ENCODE data around the gene ALG12.

The ALG12 gene

DNA sequence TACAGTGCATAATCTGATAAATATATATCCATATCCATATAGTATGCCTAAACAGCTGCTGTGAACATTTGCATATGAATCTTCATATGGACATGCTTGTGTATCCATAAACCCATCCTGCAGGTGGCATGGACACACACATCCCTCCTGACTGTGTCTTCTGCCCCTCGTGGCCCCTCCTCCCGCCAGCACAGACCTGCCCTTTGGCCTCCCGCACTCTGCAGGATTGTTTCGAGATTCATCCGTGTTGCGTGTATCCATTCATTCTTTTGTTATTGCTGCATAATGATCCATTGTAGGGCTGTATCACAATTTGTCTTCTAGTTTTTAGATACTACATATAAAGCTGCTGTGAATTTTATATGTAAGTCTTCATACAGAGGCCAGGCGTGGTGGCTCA, 40.6 kb downstream of the ALG12 start:
- in situ Hi-C loops (cut with MboI; ENCODE audit: low sequenced_read_pairs): no loop called here

DNA sequence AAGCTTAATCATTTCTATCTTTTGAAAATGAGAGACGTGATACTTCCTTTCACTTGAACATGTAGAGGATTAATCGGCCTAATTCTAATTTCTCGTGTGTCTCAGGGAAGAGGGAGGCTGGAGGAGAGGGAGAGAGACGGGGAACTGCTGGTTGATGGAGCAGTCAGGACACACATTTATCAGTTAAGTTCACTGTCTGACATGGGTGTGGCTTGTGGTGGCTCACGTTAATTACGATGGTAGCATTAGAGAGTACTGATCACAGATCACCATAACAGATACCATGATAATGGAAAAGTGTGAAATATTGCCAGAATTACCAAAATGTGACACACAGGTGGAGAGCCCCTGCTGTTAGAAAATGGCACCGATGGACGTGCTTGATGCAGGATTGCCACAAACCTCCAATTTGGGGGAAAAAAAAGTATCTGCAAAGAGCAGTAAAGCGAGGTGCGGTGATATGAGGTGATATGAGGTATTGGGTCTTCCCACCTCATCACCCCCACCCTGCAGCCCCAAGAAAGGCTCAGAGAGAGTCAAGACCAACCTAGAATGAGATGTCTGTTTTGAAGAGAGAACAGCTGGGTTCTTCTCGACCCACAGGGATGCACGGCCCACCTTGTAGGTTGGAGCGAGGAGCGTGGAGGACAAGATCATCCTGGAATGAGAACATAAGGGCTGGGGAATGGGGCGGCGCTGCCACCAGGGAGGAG, 44.9 kb downstream of the ALG12 start:
- in situ Hi-C loops (cut with MboI; ENCODE audit: low sequenced_read_pairs): no loop called here

DNA sequence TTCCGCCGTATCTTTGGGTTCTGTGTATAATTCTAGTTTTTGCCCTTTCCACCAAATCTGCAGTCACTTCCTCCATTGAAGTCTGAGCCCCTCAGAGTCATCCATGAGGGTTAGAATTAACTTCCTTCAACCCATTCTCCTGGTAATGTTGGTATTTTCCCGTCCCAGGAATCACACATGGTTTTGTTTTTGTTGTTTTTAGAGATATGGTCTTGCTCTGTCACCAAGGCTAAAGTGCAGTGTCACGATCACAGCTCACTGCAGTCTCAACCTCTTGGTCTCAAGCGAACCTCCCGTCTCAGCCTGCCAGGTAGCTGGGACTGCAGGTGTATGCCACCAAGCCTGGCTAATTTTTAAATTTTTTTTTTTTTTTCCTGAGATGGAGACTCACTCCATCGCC, 45.9 kb downstream of the ALG12 start:
- in situ Hi-C loops (cut with MboI; ENCODE audit: low sequenced_read_pairs): no loop called here

DNA sequence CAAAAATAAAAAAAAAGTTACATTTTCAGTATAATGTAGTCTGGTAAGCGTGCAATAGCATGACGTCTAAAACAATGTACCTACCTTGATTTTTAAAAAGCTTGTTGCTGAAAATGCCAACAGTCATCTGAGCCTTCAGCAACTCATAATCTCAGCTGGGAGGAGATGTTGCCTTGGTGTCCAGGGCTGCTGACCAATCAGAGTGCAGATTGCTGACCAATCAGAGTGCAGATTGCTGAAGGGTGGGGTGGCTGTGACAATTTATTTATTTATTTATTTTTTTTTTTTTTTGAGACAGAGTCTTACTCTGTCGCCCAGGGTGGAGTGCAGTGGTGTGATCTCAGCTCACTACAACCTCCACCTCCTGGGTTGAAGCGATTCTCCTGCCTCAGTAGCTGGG, 46.8 kb downstream of the ALG12 start:
- in situ Hi-C loops (cut with MboI; ENCODE audit: low sequenced_read_pairs): no loop called here

DNA sequence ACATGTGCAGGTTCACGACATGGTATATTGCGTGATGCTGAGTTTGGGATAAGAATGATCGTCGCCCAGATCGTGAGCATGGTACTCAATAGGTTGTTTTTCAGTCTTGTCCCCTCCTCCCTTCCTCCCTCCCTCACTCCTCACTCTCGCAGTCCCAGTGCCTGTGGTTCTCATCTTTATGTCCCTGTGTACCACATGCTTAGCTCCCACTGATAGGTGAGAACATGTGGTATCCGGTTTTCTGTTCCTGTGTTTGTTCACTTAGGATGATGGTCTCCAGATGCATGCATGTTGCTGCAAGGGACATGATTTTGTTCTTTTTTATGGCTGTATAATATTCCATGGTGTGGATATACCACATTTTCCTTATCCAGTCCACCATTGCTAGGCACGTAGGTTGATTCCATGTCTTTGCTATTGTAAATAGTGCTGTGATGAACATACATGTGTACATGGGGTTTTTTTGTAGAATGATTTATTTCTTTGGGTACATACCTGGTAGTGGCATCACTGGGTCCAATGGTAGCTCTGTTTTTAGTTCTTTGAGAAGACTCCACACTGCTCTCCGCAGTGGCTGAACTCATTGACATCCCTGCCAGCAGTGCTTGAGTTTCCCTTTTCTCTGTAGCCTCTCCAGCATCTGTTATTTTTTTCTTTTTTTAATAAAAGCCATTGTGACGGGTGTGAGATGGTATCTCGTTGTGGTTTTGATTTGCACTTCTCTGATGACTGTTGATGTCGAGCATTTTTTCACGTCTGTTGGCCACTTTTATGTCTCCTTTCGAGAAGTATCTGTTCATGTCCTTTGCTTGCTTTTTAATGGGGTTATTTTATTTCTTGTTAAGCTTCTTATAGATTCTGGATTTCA, 48.2 kb downstream of the ALG12 start:
- in situ Hi-C loops (cut with MboI; ENCODE audit: low sequenced_read_pairs): no loop called here

DNA sequence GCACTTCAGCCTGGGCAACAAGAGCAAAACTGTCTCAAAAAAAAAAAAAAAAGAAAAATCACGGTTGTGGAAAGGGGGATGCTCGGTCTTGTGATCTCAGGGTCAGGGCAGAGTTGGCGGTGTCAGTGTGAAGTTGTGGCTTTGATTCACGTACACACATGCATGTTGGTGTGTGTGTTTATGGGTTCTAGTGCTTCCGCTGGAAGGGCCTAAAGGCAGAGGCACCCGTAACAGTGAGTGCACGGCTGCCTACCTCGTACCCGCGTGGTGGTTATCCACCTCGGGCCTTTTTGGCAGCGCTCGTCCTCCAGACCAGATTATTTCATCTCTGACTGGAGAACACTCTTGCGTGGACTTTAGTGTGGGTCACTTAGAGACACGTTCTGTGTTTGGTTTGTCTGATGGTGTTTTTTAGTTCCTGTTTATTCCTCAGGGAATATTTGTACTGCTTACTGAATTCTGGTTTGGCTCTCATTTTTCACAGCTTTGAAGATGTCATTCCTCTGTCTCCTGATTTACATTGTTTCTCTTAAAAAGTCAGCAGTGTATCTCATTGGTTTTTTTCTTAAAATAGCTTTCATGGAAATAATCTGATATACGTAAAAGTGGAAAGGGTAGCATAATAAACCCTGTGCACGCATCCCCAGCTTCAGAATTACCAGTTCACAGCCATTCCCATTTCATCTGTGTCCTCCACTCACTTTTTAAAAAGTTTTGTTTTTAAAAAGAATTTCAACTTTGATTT, 49.0 kb downstream of the ALG12 start:
- in situ Hi-C loops (cut with MboI; ENCODE audit: low sequenced_read_pairs): no loop called here

DNA sequence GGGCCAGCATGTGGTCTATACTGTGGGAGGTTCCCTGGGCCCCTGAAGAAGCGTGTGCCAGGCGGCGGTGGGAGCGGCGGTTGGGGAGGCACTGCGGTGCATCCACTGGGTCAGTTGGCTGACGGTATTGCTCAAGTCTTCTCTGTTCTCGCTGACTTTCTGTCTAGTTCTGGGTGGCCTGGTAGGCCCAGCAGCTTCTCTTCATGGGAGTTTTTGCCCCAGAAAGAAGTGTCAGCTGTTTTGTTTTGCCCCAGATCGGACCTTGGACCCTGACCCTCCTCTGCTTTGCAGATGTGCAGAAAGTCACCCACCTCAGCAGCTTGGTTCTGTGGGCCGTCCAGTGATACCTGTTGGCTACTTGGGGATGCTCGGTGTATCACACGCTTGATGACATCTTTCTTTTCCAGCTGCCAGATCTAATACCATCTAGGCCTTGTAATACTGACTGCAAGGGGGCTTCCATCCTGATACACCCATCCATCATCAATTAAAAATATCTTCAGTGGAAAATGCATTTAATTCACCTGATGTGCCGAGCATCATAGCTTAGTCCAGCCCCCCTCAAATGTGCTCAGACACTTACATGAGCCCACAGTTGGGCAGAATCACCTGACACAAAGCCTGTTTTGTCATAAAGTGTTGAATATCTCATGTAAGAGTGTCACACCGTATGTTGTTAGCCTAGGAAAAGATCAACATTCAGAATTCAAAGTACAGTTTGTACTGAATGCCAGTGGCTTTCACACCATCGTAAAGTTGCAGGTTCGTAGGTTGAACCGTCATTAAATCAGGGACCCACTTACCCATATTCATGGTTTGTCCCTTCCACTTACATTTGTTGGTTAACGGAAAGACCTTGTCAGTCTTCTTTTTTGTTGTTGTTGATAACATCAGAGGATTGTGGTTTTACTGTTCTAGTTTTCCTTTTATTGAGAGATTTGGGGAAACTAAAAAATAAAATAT, 50.7 kb downstream of the ALG12 start:
- in situ Hi-C loops (cut with MboI; ENCODE audit: low sequenced_read_pairs): no loop called here

DNA sequence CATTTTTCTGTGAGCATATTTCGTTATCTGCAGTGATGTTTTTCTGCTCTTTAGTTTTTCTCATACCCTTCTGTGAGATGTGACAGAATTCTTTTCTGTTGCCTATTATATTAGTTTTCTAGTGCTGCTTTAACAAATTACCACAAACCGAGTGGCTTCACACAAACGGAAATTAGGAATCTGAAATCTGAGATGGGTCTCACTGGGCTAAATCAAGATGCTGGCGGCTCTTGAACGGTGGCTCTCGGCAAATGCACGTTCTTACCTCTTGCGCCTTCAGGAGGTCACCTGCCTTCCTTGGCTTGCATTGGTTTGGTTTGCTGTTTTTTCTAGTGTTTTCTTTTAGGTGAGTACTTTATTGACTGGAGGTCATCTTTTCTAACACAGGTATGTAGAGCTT, 51.6 kb downstream of the ALG12 start:
- in situ Hi-C loops (cut with MboI; ENCODE audit: low sequenced_read_pairs): no loop called here

DNA sequence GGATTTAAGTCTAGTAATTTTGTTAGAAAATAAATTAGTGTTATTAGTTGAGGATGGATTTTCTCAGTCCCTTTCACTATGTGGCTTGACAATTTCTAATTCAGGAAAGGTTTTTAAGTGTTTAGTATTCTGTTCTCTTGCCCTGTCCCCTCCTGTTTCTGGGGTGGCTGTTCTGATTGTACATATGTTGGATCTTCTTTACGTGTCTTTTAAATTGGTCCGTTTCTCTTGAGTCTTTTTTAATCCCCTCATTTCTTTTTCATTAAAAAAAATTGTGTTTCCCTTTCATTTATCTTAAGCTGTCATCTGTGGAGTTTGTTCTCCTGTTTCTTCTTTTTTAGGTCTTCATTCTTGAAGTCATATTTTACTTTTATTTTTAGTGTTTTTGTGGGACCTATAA, 52.1 kb downstream of the ALG12 start:
- in situ Hi-C loops (cut with MboI; ENCODE audit: low sequenced_read_pairs): no loop called here

DNA sequence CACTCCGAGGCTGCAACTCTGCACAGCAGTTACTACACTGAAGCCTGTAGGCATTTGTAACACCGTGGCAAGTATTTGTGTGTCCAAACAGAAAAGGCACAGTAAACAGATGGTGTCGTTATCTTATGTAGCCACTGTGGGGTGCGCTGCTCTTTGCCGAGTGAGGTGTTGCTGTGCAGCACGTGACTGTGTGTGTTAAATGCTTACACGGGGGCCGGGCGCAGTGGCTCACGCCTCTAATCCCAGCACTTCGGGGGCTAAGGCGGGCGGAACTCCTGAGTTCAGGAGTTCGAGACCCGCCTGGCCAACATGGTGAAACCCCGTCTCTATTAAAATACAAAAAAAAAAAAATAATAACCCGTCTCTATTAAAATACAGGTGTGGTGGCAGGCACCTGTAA, 53.1 kb downstream of the ALG12 start:
- in situ Hi-C loops (cut with MboI; ENCODE audit: low sequenced_read_pairs): no loop called here

DNA sequence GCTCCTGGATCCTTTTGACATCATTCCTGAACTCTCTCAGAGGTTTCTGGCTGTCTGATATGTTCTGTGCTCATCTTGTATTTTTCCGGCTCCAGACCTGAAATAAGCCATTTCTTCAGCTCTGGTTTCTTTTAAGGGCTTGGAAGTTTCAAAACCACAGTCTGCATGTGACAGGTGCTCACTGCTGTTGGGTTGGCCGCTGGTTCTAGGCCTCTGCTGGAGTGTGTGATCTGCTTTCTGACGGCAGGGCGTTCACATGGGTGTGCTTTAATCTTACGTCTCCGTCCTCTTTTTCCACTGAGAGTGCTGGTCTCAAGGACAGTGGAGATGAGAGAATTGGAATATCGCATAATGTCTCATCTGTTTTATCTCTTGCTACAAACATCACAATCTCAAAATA, 54.3 kb downstream of the ALG12 start:
- in situ Hi-C loops (cut with MboI; ENCODE audit: low sequenced_read_pairs): no loop called here

DNA sequence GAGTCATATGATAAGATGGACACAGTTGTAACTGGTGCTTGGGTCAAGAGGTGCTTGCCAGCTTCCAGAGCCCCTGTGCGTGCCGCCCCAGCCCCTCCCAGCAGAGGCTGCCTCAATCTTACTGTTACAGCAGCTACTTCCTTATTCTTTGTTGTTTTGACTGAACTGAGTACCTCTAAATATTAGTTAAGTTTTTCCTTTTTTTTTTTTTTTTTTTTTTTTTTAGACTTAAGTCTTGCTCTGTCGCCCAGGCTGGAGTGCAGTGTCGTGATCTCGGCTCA, 55.8 kb downstream of the ALG12 start:
- in situ Hi-C loops (cut with MboI; ENCODE audit: low sequenced_read_pairs): no loop called here

DNA sequence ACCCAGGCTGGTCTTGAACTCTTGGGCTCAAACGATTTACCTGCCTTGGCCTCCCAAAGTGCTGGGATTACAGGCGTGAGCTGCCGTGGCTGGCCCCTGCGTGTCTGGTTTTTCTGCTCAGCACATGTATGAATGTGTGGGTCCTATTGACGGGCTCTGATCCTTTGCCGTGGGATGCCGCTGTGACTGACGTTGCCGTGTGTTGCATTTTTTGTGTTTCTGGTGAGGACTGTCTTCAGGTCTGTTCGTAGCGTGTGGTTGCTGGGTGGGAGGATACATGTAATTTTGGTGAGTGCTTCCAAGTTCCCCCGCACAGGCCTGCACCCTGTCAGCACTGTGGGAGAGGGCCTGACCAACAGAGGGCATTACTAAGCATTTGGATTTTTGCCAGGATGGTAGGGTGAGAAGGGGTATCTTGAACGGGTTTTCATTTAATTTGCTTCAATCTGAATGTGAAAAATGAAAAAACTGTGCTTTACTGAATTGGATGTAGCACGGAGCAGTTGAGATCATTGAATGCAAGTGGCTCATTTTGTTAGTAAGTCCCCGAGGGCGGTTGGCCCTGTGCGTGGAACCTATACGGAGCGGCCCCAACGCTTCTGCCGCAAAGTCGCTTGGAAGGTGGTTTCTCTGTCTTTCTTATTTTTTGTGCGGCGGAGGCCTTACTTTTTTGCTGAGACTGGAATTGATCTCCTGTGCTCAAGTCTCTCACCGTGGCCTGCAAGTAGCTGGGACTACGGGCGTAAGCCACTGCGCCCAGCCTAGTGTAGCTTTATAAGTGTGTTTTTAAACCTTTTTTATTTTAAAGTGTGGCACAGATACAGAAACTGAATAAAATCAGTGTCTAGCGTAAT, 56.4 kb downstream of the ALG12 start:
- in situ Hi-C loops (cut with MboI; ENCODE audit: low sequenced_read_pairs): no loop called here

DNA sequence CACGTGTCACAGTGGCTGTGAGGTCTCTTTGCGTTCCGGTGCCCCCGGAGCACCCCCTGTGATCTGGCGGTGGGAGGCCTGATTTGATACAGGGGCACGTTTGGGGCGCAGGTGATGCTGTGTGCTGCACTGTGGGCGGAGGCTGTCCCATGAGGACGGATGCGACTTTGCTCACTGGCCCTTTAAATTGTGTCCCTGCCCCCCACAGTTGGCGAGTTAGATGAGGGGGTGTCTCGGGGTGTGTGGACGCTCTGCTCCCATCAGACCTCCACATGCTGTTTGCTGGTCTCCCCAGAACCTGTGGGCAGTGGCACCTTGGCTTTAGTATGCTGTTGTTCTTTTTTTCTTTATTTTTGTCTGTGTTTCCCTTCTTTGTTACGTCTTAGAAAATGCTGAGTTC, 59.4 kb downstream of the ALG12 start:
- in situ Hi-C loops (cut with MboI; ENCODE audit: low sequenced_read_pairs): no loop called here

DNA sequence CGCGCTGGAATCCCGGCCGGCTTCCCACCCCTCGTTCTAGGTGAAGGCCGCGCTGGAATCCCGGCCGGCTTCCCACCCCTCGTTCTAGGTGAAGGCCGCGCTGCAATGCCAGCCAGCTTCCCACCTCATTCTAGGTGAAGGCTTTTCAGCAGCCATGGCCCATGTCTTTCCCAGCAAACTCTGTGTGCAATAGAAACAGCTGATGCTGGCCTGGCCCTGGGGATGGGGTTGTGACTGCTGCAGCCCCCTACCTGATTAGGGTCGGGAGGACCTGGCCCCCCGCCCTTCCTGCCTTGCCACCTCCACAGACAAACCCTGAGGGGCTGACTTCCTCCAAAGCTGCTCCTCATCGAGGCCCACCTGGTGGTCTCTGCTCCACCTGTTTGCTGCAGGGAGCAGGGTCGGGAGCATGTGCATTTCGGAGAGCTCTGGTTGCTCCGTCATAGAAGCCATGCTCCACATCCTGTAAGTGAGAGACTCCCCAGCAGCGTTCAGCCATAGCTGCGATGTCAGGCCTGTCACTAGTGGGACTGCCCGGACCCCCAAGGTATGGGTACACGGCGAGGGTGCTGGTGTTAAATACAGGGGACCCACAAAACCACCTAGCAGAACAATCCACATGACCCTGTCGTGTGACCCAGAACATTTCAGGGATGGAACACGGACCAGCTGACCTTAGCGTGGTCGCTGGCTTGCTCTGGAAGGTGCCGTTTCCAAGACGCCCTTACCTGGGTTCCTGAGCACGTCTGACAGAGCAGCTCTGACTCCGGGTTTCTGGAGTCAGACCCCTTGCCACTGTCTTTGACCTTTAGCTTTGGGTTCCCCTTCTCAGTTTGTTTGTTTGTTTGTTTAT, 61.2 kb downstream of the ALG12 start:
- in situ Hi-C loops (cut with MboI; ENCODE audit: low sequenced_read_pairs): no loop called here

DNA sequence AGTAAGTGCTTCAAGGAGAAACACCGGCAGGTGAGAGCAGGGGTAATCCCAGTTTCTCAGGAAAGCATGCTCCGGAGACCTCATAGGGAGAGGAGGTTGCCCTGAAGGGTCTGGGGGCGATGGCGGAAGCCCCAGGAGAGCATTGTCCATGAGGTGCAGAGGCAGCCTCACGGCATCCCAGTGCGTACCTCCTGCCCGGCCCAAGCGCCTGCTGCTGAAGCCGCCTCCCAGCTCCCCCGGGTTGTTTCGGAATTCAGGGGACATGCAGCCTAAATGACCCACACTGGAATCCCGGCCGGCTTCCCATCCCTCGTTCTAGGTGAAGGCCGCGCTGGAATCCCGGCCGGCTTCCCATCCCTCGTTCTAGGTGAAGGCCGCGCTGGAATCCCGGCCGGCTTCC, 61.9 kb downstream of the ALG12 start:
- in situ Hi-C loops (cut with MboI; ENCODE audit: low sequenced_read_pairs): no loop called here

DNA sequence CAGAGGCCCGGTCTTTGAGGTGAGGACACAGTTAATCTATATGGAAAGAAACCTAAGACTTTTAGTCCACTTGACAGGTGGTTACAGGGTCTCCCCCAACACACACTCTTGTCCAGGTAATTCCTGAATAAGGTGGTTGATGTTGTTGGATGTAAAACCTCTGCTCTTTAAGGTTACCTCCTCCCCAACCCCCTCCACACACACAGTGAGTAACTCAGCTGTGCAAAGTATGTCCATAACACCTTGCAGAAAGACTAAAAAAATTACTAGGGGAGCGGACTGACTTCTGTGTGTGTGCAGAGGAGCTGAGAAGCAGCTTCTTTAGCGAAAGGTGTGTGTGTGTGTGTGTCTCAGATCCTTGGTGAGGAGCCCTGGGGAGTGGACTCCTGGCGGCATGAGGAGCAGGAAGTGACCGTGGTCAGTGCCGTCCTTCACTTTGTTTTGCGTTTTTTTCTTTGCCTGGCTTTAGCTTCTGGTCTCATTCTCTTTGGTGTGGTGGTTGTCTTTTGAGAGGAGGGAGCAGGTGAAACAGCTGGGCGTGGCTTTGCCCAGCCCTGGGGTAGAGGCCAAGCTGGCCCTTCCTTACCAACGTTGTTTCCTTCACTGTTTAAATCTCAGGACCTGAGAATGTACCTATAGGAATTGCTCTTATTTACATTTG, 62.9 kb downstream of the ALG12 start:
- in situ Hi-C loops (cut with MboI; ENCODE audit: low sequenced_read_pairs): no loop called here

DNA sequence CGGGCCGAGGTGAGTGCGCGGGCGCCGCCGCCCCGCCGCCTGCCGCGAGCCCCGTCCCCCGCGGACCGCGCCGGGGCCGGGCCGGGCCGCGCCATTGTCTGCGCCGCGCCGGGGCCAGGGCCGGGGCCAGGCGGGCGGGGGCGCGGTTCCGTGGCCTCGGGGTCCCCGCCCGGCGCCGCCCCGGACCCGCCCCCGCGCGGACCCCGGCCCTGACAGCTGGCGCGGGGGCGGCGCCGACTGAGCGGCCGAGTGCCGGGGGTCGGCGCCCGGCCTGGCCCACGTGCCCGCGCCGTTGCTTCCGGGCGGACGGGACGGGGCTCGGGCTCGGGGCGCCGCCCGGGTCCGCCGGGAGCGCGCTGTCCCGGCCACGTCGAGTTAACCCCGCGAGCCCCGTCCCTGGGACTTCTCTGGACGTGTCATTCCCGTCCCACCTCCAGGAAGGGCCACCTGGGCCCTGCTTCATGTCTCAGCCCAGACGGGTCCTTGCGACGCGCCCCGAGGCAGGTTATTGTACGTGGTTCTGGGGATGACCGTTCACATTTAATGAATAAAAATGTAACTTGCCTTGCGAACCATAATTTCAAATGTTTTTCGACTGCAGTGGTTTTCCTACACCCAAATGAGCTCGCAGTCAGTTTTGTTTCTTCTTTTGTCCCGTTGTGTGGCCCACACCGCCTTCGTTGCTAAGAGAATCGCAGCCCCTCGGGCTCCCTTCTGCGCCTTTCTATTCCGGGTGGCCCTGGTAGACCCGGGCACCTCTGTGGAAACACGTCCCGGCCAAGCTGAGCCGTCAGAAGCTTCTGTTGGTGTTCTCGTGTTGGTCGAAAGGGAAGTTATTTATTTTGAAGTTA, 64.0 kb downstream of the ALG12 start:
- in situ Hi-C loops (cut with MboI; ENCODE audit: low sequenced_read_pairs): no loop called here
